ENCODE measurements around the gene CPEB2. TPM values are rescaled to one million over a fixed set of nuclear protein-coding genes. Genes with fewer than 3 reads are reported as not detected.
A peak's percentile ranks its signal among the peaks of the same experiment; 100 is the strongest.

The CPEB2 gene
- total RNA-seq, 2 donors from 2014 or later, result 17.2 to 29.3 TPM

DNA sequence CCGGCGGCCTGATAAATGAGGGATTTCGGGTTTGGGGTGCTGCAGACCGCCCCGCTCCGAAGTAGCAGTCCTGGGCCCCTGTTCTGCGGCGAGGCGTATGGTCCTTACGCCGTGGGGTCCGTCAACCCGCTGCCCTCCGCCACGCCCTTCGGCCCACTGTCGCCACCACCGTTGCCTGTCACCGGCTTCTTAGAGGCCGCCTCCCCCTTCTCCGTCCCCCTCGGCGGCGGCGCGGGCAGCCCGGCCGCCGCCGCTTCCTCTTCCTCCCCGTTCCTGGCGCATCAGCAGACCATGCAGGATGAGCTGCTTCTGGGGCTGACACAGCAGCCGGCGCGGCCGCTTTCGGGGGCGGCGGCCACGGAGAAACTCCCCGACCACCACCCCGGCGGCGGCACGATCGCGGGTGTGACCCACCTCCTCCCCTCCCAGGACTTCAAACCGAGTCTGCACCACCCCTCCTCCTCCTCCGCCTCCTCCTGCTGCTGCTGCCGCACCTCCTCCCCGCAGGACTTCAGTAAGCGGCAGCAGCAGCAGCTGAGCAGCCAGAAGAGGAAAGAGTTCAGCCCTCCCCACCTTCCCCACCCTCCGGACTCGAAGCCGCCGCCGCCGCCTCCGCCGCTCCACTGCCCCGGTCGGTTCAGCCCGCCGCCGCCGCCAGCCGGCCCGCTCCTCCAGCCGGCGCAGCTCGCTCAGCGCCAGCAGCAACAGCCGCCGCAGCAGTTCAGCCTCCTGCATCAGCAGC lies 549 bp downstream of the CPEB2 start:
- peak; percentile 66 to 85 (median 71) for DNase-seq
- H3K4me3 Mint-ChIP-seq, result peak overlapping the region; percentile 92
- H3K36me3 Mint-ChIP-seq (ENCODE audit: low read depth), result no peaks in the 10 kb centered on the region
- H3K4me1 Mint-ChIP-seq, result peaks cover 22% of the 10 kb centered on the region
- H3K9me3 ChIP-seq (ENCODE audit: control insufficient read depth, low read length, poor library complexity, severe bottlenecking), result no peaks in the 10 kb centered on the region
- ATAC-seq, result peak; percentile 46
- peak overlapping the region; percentile 87 for H3K27ac Mint-ChIP-seq
- H3K27me3 Mint-ChIP-seq, result no peaks in the 10 kb centered on the region

DNA sequence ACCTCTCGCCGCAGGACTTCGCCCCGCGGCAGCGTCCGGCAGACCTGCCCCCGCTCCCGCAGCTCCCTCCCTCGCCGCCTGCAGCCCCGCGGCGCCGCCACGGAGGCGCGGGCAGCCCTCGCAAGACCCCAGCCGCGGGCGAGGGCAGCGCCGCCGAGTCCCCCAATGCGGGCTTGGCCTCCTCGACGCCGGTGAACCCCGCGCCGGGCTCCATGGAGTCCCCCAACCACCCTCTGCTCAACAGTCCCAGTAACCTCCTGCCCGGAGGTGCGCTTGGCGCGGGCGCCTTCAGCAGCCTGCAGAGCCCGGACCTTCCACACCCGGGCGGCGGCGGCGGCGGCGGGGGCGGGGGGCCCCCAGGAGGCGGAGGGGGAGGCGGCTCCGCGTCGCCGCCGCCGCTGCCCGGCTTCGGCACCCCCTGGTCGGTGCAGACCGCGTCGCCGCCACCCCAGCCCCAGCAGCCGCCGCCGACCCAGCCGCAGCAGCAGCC lies 1.2 kb downstream of the CPEB2 start:
- H3K4me3 Mint-ChIP-seq, result peak overlapping the region; percentile 92
- H3K27me3 Mint-ChIP-seq, result no peaks in the 10 kb centered on the region
- H3K36me3 Mint-ChIP-seq (ENCODE audit: low read depth), result peaks cover 2% of the 10 kb centered on the region
- H3K9me3 ChIP-seq (ENCODE audit: control insufficient read depth, low read length, poor library complexity, severe bottlenecking), result no peaks in the 10 kb centered on the region
- DNase-seq, result peak in 1 of 3 donors; percentile 53
- H3K4me1 Mint-ChIP-seq, result peaks cover 25% of the 10 kb centered on the region
- peak overlapping the region; percentile 87 for H3K27ac Mint-ChIP-seq
- ATAC-seq, result peak; percentile 16

DNA sequence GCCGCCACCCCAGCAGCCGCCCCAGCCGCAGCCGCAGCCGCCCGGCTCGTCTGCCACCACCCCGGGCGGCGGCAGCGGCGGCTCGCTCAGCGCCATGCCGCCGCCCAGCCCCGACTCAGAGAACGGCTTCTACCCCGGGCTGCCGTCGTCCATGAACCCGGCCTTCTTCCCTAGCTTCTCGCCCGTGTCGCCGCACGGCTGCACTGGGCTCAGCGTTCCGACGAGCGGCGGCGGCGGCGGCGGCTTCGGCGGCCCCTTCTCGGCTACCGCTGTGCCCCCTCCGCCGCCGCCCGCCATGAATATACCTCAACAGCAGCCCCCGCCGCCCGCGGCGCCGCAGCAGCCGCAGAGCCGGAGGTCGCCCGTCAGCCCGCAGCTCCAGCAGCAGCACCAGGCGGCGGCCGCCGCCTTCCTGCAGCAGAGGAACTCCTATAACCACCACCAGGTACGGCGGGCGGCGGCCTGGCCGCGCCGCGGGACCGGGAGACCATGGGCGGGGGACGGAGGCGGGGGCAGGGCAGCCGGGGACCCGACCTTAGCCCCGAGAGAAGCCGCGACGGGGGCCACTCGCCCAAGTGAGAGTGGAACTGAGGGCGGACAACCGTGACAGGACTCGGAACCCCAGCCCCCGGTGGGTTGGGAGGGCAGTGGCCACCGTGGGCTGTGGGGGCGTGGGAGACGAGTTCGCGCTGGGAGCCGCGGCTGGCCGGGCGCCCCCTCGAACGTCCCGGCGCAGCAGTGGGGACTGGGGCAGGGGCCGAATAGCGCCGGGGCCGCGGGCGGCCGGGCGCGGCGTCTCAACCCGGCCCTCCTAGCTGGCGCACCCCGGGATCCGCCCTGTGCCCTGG lies 1.8 kb downstream of the CPEB2 start:
- ATAC-seq, result peak; percentile 14
- Mint-ChIP-seq H3K27me3 (no peaks in the 10 kb centered on the region), H3K4me3 (peak overlapping the region; percentile 92), H3K4me1 (peaks cover 23% of the 10 kb centered on the region), H3K36me3 (ENCODE audit: low read depth) (peaks cover 2% of the 10 kb centered on the region), H3K27ac (peak overlapping the region; percentile 87)
- H3K9me3 ChIP-seq (ENCODE audit: control insufficient read depth, low read length, poor library complexity, severe bottlenecking), result no peaks in the 10 kb centered on the region
- peak; percentile 47 to 56 (median 54) for DNase-seq

DNA sequence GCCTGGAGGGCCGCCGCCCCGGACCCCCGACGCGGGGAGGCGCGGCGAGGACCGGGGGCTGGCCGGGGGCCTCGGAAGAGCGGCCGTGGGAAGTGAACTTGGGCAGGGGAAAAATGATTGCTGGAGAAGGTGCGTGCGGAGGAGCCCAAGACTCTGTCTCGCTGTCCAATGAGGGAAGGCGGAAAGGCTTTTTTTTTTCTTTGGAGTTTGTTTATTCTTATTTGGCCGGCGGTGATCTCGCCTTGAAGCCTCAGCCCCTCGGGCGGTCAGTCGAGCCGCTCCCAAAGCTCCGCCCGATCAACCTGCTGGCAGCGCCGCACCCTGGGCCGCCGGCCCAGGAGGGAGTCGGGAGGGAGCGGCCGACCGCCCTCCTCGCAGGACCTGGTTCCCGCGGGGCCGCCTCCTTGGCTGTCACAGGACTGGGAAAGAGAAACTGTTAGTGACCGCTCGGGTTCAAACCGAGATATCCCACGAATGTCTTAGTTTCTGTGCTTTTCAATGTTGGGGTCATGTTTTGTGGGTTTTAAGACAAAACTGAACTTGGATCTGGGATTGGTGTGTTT lies 2.5 kb downstream of the CPEB2 start:
- Mint-ChIP-seq H3K36me3 (ENCODE audit: low read depth) (peaks cover 2% of the 10 kb centered on the region), H3K4me3 (peak overlapping the region; percentile 92), H3K4me1 (peaks cover 25% of the 10 kb centered on the region), H3K27ac (peak overlapping the region; percentile 84), H3K27me3 (no peaks in the 10 kb centered on the region)
- DNase-seq (peak; percentile 6 to 36 (median 25)), ATAC-seq (no peak)
- no peaks in the 10 kb centered on the region for H3K9me3 ChIP-seq (ENCODE audit: control insufficient read depth, low read length, poor library complexity, severe bottlenecking)

DNA sequence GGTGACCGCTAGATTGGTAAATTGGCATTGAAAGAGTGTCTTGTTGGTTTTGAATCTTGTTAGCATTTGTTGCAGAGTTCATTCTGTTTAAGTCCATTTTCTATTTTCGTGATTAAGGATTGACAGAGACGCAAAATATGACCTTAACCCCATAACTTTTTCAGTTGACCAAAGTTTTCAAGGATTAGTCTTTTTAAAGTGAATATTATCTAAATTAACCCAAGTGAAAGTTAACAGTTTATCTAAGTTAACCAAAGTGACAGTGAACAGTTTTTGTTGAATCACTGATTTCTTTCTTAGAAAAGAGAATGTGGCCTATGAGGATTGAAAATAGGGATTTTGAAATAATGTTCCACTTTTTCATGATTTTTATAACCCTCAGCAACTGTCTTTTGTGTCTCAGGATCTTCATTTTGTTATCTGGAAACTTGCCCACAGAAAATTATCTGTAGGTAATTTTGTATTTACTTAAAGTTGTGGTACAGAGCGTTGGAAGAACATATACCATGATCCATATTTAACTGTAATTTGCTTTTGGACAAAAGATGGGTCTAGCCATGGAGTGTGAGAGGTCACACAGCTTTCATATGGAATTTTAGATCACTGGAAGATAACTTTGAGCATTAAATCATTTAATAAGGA lies 3.3 kb downstream of the CPEB2 start:
- H3K36me3 Mint-ChIP-seq (ENCODE audit: low read depth), result peaks cover 2% of the 10 kb centered on the region
- peaks cover 28% of the 10 kb centered on the region for H3K4me1 Mint-ChIP-seq

GRCh38 chr4:15006416-15007024 lies 4.2 kb downstream of the CPEB2 start:
- H3K27me3 Mint-ChIP-seq, result no peaks in the 10 kb centered on the region
- DNase-seq (no peak), ATAC-seq (no peak)
- no peak overlapping the region for H3K4me3 Mint-ChIP-seq
- H3K4me1 Mint-ChIP-seq, result peaks cover 26% of the 10 kb centered on the region
- no peaks in the 10 kb centered on the region for H3K9me3 ChIP-seq (ENCODE audit: control insufficient read depth, low read length, poor library complexity, severe bottlenecking)
- peak overlapping the region; percentile 84 for H3K27ac Mint-ChIP-seq
- H3K36me3 Mint-ChIP-seq (ENCODE audit: low read depth), result peaks cover 2% of the 10 kb centered on the region

More for the DNA sequence above, 3.3 kb downstream of the CPEB2 start:
- Mint-ChIP-seq H3K27ac (peak overlapping the region; percentile 84), H3K4me3 (peak overlapping the region; percentile 92), H3K27me3 (no peaks in the 10 kb centered on the region)
- DNase-seq (no peak), ATAC-seq (no peak)
- H3K9me3 ChIP-seq (ENCODE audit: control insufficient read depth, low read length, poor library complexity, severe bottlenecking), result no peaks in the 10 kb centered on the region

DNA sequence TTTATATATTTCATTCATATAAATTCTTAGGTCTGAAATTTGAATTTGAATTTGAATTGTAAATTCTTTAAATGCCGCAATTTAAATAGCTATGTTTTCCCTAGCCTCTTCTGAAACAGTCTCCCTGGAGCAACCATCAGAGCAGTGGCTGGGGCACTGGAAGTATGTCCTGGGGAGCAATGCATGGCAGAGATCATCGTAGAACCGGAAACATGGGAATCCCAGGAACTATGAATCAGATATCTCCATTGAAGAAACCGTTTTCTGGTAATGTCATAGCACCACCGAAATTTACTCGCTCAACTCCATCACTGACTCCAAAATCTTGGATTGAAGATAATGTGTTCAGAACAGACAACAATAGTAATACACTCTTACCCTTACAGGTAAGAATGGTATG lies 4.9 kb downstream of the CPEB2 start:
- no peaks in the 10 kb centered on the region for H3K27me3 Mint-ChIP-seq
- H3K4me3 Mint-ChIP-seq, result no peak overlapping the region
- H3K9me3 ChIP-seq (ENCODE audit: control insufficient read depth, low read length, poor library complexity, severe bottlenecking), result no peaks in the 10 kb centered on the region
- DNase-seq (no peak), ATAC-seq (no peak)
- H3K4me1 Mint-ChIP-seq, result peaks cover 26% of the 10 kb centered on the region
- peaks cover 2% of the 10 kb centered on the region for H3K36me3 Mint-ChIP-seq (ENCODE audit: low read depth)
- no peak overlapping the region for H3K27ac Mint-ChIP-seq

DNA sequence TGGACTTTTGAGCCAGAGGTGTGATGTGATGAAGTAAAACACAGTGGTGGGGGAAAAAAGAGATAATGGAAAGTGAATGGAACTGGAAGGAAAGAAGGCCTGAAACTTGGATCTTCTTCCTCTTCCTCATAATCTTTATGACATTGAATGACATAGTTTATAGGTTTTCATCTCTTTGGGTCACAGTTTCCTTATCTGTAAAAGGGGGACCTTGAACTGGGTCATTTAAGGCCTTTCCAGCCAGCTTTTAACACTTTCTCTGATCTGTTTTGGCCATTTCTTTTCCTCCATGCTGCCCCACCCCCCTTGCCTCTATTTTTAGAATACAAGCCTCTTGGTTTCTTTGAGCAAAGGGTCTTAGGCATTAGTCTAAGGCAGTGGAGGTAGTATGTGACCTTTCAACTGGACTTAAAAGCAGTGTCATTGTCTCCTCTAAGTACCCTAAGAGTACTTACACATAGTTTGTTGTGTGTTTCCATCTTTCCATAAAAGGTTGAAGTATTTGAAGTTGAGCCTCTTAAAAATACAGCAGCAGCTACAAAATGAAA lies 7.8 kb downstream of the CPEB2 start:
- peaks cover 2% of the 10 kb centered on the region for H3K36me3 Mint-ChIP-seq (ENCODE audit: low read depth)
- peaks cover 28% of the 10 kb centered on the region for H3K4me1 Mint-ChIP-seq
- H3K27me3 Mint-ChIP-seq, result no peaks in the 10 kb centered on the region
- no peaks in the 10 kb centered on the region for H3K9me3 ChIP-seq (ENCODE audit: control insufficient read depth, low read length, poor library complexity, severe bottlenecking)
- ATAC-seq (no peak), DNase-seq (no peak)
- H3K4me3 Mint-ChIP-seq, result no peak overlapping the region
- H3K27ac Mint-ChIP-seq, result peak overlapping the region; percentile 54

DNA sequence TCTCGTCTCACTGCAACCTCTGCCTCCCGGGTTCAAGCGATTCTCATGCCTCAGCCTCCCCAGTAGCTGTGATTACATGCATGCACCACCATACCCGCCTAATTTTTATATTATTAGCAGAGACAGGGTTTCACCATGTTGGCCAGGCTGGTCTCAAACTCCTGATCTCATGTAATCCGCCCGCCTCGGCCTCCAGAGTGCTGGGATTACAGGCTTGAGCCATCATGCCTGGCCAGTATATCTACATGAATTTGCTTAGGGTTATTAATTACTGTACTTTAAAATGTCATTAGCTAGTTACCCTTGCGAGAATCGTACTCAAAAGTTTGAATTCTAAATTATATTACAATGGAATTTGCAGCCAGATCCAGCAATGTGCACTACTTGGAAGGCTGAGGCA lies 8.9 kb downstream of the CPEB2 start:
- no peaks in the 10 kb centered on the region for H3K9me3 ChIP-seq (ENCODE audit: control insufficient read depth, low read length, poor library complexity, severe bottlenecking)
- peaks cover 27% of the 10 kb centered on the region for H3K4me1 Mint-ChIP-seq
- H3K4me3 Mint-ChIP-seq, result no peak overlapping the region
- no peak overlapping the region for H3K27ac Mint-ChIP-seq
- H3K36me3 Mint-ChIP-seq (ENCODE audit: low read depth), result peaks cover 2% of the 10 kb centered on the region
- no peaks in the 10 kb centered on the region for H3K27me3 Mint-ChIP-seq
- ATAC-seq (no peak), DNase-seq (no peak)

DNA sequence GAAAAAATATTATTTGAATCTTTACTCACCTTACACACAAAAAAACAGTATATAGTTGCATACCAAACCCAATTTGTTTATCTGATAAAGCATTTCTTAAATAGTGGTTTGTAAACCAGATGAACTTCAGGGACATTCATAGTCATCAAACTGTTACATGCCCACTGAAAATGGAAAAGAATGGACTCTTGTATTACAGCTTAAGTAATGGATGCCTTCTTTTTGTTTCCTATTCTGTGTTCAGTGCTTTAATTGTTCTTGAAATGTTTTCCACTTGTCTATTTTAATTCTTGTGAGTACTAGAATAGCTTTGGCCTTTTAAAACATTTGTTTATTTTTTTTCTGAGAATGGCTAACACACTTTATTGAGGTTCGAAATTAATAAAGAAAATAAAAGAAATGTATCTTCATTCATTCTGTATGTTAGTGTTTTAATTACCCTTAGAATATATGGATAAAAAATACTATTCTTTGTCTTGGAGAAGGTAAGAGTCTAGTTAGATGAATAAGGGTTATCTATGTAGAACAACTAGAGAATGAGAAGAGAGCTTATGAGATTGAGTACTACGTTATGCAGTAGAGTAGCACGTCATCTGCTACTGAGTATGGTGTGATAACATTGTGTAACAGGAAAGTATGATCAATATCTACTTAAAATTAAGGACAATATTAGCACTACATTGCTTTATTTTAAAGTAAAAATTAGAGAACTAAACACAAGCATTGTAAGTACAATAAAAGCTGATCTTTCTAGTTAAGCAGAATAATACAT lies 9.9 kb downstream of the CPEB2 start:
- ATAC-seq (no peak), DNase-seq (no peak)
- H3K9me3 ChIP-seq (ENCODE audit: control insufficient read depth, low read length, poor library complexity, severe bottlenecking), result no peaks in the 10 kb centered on the region
- Mint-ChIP-seq H3K4me1 (peaks cover 25% of the 10 kb centered on the region), H3K27ac (no peak overlapping the region), H3K4me3 (no peak overlapping the region), H3K27me3 (no peaks in the 10 kb centered on the region), H3K36me3 (ENCODE audit: low read depth) (peaks cover 2% of the 10 kb centered on the region)

DNA sequence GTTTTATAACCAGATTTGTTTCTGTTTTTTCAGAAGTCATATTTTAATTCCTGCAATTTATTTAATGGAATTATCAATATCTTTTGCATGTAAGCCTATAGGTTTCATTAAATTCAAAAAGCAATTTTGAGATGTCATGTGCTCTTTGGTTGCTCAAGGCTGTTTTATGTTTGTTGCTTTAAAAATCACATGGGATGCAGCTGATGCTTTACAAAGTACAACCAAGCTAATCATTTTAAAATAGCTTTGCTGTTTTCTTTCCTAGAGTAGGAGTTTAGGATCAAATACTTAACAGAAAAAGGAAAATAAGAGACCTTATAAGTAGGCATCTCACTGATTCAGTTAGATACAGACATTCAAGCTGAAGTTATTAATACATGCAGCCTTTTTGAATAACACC lies 11.3 kb downstream of the CPEB2 start:
- Mint-ChIP-seq H3K4me1 (peaks cover 19% of the 10 kb centered on the region), H3K27ac (no peak overlapping the region), H3K36me3 (ENCODE audit: low read depth) (no peaks in the 10 kb centered on the region), H3K4me3 (no peak overlapping the region), H3K27me3 (no peaks in the 10 kb centered on the region)
- ATAC-seq (no peak), DNase-seq (no peak)
- no peaks in the 10 kb centered on the region for H3K9me3 ChIP-seq (ENCODE audit: control insufficient read depth, low read length, poor library complexity, severe bottlenecking)

GRCh38 chr4:15015170-15015569 lies 12.9 kb downstream of the CPEB2 start:
- no peaks in the 10 kb centered on the region for H3K27me3 Mint-ChIP-seq
- H3K4me1 Mint-ChIP-seq, result peaks cover 17% of the 10 kb centered on the region
- no peak overlapping the region for H3K4me3 Mint-ChIP-seq
- H3K36me3 Mint-ChIP-seq (ENCODE audit: low read depth), result no peaks in the 10 kb centered on the region
- no peaks in the 10 kb centered on the region for H3K9me3 ChIP-seq (ENCODE audit: control insufficient read depth, low read length, poor library complexity, severe bottlenecking)
- ATAC-seq, result no peak
- no peak overlapping the region for H3K27ac Mint-ChIP-seq
- DNase-seq, result no peak
